HG02840 (cell line): ENCODE results near the gene SORBS1.

Experiments used
- ATAC-seq: cut with Tn5 transposase; IDR thresholded peaks from one replicate; pipeline ENCODE4 v1.9.1; 2021; ENCODE audit warnings: mild to moderate bottlenecking, moderate library complexity, moderate number of reproducible peaks; ENCODE audit not compliant: unreplicated experiment, low FRiP score

SORBS1 gene

DNA sequence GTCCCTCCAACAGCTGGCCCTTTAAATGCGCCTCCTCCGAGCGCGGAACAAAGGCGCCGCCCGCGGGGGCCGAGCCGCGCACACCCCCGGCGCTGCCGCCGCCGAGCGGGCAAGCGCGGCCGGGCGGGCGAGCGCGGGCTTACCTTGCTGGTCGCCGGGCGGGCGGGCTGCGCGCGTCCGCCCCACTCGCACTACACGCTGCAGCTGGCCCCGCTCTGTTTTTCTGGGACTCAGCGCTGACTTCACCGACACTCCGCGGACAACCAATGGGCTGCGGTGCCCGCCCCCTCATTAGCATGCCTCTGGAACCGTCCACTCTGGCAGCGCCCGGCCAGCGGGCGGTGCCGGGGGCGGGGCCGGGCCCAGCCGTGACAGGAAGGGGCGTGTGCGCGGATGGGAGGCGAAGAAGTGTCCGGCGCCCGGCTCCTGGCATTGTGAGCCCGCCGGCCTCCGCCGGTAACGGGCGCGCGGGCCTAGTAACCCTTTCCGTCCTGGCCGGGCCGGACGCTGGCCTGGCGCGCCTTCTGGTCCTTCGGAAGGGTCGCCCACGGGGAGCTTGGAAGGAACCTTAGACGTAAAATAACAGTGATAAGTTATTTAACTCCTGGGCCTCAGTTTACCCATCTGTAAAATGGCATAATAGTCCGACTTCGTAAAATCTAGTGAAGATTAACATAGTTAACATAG, at the start of gene SORBS1:
Gene SORBS1 (minus strand): TSS at position 195 of the 687 bp plus-strand sequence. CDS start 120,236 bp downstream, outside the sequence.
- ATAC-seq, result peak; percentile 99

DNA sequence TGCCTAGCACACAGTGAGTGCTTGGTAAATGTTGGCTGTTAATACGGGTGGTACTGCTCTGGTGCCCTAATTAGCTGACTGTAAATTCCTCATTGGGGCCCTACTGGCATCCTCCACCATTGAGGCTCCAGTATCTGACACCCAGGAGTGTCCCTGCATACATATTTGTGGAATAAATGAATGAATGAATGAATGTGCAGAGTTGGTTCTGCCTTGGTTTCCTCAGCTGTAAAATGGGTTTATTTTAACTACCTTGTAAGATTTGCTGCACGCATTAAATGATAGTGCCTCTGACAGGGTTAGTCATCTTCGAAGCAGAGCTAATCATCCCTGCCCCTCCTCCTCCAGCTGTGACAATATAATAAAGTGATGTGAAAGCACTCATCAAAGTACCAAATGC, 49.6 kb upstream of the SORBS1 start:
- no peak for ATAC-seq

DNA sequence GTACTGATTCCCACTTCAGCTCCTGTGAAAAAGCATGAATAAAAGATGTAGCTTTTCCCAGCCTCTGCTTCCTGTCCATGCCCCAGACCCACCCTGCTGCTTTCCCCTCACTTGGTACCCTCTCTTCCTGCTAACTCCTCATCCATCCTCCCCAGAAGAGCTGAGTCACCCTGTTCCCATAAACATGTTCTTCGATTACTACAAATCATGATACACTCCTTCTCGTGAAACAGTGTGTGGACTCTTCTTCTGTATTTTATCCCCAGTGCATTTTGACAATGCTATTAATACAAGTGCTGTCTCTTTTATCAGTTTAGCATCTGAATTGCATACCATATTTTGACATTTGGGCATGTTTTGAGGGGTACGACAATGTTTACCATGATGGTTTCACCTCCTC, 45.8 kb upstream of the SORBS1 start:
- ATAC-seq, result no peak

DNA sequence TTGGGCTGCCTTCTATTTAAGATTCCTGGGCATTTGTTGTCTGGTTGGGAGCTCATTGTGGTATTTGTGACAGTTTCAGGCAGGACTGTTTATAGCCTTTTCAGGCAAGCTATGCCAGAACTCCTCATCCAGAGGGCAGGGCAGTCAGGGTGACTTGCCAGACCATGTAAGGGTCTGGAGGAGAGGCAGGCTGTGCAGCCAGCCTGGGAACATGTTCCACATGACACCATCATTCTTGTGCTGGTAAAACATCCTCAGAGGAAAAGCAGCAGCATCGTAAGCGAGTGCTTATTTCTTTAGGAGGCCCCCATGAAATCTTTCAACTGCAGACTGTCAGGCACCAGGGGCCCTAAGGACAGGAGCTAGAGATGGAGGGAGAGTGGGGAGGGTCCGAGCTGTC, 44.0 kb upstream of the SORBS1 start:
- ATAC-seq, result no peak

DNA sequence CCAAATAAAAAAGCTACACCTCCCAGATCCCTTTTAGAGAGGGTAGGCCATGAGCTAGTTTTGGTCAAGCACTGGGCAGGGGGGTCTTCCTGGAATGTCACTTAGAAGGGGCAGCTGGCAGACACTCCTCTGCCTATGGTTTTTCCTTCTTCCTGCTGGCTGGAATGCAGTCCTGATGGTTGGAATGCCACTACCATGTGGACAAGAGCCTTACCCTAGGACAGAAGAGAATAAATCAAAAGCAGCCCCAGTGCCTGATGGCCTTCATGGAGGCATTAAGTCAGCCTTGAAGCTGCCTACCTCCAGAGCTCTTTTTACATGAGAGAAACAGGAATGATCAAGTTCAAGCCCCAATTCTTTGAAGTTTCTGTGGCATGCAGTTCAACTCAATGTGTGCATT, 43.5 kb upstream of the SORBS1 start:
- no peak for ATAC-seq

DNA sequence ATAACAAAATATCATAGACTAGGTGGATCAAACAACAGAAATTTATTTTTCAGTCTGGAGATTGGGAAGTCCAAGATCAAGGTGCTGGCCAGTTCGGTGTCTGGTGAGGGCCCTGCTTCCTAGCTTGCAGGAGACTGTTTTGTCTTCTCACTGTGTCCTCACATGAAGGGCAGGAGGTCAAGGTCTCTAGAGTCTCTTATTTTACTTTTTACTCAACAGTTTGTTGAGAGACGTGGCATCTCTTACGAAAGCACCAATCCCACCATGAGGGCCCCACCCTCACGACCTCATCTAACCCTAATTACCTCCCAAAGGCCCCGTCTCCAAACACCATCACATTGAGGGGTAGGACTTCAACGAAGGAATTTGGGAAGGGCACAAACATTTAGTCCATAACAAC, 41.2 kb upstream of the SORBS1 start:
- no peak for ATAC-seq

DNA sequence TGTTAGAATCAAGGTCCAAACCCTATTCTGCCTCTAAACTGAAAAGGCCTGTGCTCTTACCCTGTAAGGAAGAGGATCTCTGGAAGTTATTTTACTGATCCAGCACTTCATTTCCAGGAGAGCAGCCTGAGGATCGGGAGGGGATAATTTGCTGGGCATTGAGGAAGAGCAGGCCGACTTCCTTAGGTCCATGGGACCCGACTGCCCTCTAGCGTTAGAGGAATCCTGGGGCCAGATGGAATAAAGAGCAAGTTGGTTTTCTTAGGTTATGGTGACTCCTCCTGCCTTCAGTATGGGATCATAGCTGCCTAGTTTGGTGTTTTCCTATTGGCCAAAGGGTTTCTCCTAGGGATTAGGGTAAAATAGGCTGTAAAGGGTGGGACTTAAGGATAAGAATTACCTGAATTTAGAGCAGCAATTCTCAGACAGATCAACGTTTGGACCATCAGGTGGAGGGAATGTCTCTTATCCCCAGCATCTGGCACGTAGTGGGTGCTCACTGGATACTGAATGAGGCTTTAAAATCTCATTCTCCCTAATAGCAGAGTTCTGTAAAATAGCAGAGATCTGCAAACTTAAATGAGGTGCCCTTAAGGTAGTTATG, 40.0 kb upstream of the SORBS1 start:
- no peak for ATAC-seq

DNA sequence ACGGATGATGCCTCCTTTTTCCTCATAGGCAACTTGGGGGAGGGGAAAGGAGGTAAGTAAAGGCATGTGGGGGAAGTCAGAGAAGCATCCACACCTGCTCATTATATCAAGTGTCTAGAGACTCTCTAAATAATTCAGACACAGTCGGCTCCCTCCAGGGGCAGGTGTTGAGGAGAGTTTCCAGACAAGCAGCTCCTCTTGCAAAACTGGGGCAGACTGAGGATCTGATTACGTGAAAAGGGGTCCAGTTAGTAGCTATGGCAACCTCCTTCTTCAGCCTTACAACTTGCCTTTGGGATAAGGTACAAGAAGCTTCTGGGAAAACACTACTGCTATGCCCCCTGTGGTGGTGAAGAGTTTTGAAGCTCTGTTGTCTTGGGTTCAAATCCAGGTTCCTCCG, 39.0 kb upstream of the SORBS1 start:
- no peak for ATAC-seq

DNA sequence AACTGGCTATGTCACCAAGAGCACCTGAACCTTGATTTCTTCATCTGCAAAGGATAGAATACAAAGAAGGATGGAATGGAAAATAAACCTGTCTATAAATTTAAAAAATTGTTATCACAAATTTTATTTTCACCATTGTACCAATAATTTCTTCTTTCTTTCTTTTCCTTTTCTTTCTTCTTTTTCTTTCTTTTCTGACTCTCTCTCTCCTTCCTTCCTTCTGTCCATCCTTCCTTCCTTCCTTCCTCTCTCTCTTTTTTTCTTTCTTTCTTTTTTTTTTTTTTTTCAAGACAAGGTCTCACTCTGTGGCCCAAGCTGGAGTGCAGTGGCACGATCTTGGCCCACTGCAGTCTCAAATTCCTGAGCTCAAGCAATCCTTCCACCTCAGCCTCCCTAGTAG, 36.6 kb upstream of the SORBS1 start:
- no peak for ATAC-seq

DNA sequence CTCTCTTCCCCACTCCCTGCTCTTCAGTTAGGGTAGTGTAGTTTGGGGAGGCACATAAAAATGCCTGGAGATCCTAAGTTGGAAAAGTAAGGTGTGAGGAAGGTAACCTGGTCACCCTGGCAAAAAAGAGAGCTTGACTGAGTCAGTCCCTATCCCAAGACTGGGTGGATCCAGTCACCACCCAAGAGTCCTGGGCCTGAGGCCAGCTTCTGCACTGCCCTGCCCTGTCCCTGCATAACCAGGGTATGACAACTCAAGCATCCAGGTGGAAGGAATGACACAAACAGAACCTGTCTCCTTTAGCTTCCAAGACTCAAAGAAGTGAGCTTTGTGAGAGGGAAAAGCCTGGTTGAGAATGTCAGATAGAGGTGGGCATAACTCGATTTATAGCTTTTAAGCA, 26.9 kb upstream of the SORBS1 start:
- no peak for ATAC-seq

DNA sequence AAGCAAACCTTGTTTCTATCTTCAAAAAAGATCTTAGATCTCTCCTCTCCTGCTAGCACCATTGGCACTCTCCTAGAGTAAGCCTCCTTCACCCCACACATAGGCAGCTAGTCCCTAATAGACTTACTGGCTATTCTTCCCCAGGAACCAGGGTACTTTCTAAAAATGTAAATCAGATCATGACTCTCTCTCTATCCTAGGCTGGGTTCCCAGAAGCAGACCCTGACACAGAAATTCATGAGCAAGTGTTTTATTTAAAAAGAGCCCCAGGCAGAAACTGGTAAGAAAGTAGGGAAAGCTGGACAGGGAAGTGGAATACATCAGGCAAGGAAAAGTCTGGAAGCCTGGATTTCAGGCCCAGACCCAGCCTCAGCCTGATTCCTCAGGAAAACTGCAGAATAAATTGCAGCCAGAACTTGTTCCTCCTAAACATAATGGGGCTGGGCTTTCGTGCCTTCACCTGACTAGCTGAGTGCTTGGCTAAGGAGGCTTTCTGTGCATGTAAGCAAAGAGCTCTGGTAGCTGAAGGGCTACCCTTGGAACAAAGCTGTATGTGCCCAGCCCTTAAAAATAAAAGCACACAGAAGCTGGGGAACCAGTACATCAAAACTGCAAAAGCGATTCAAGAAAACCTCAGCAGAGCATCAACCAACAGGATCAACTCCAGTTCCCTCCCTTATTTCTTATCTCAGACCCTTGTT, 18.8 kb upstream of the SORBS1 start:
- no peak for ATAC-seq

DNA sequence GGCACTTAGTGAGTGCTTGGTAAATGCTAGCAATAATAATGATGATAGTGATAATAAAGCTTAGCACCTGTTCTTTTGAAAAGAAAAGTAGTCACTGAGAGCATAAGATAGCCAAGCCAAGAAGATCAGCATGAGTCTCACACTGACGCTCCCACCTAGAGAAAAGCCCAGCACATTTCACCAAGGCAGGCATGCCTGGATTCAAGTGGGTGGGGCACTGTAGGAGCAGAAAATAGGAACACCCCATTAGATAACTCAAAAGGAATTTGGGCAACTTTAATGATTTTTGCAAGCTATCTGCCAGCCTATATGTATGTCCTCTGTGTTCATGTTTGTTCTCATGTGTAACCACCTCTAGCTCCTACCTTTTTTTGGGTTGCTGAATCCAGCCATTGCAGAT, 18.1 kb upstream of the SORBS1 start:
- no peak for ATAC-seq

DNA sequence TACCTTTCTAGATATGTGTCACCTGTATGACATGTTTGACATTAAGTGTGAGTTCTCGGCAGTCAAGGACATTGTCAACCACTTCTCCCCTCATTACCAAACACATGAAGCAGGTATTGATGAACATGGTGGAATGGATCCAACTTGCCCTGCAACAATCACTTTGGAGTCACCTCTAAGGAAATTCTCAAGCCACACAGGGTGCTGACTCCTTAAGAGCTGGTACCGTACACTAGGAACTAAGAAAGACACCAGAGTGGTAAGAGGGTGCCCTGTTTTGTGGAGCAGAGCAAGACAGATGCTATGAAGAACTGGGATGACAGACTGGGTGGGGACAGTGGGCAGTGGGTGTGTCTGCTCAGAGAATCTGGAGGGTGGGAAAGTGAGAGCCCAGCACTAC, 17.4 kb upstream of the SORBS1 start:
- no peak for ATAC-seq

DNA sequence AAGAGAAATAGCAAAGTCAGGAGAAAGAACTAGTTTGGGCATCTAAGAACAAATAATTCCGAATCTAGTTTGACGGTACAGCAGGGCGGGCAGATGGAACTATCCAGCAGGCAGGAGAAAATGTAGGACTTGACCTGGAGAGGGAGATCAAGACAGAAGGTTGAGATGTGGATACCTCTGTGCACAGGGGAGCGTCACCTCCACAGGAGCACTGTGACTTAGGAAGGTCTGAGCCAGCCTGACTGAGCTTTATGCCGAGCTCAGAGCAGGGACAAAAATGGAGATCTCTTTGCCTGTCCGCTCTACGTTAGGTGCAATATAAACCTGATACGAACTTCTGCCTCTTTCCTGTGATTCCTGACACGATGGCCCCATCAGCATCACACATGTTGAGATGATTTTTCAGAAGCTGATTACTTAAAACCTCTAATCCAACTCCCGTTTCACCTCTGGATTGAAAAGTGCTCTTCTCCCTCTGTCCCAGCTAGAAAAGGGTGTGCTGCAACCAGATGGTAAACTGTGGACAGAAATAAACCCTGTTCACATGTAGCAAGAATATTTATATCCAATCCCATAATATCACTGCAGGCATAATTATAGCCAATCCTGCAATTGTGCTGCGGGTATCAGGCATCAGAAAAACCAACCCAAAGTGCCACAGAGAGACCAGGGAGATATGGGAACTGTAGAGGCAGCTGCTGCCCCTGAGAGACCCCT, 13.6 kb upstream of the SORBS1 start:
- ATAC-seq, result no peak

DNA sequence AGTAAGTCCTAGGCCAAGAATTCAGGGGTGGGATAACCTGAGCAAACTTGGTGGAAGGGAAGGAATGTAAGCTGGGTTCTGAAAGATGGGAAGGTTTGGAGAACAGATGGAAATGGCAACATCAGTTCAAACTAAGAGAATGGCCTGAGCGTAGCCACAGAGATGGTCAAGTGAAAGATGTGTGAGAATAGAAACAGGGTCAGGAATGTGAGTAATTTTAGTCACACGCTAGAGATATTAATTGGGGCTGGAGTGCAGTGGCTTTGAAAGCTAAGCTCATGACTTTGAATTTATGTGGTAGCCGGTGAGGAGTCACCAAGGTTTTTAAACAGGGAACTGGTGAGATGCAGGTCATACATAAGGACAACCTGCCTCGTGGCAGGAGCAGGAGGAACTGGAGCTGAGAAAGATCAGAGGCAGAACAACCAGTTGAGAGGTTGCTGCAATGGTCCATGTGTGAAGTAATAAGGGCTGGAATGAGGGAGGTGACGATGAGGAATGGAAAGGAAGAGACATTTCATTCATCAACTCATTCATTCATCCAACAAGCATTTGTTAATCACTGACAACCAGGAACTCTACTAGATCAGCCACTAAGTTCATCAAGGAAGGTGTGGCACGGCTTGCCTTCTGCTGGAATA, 12.9 kb upstream of the SORBS1 start:
- no peak for ATAC-seq

DNA sequence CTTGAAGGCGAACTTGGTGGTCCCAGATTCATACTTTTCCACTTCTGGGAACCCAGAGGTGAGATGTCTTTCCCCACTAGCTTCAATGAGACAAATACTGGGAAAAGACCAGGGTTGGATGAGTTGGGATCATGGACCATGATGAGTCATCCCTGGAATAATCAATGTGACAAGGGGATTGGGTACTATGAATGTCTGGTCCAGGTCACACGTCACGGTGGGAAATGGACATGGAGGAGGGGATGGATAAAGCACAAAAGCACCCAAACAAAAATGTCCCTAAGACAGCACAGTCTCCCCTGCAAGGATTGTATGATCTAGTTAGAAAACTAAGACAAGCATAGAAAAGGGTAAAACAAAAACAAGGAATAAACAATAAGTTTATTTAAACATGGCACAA, 12.4 kb upstream of the SORBS1 start:
- ATAC-seq, result no peak

DNA sequence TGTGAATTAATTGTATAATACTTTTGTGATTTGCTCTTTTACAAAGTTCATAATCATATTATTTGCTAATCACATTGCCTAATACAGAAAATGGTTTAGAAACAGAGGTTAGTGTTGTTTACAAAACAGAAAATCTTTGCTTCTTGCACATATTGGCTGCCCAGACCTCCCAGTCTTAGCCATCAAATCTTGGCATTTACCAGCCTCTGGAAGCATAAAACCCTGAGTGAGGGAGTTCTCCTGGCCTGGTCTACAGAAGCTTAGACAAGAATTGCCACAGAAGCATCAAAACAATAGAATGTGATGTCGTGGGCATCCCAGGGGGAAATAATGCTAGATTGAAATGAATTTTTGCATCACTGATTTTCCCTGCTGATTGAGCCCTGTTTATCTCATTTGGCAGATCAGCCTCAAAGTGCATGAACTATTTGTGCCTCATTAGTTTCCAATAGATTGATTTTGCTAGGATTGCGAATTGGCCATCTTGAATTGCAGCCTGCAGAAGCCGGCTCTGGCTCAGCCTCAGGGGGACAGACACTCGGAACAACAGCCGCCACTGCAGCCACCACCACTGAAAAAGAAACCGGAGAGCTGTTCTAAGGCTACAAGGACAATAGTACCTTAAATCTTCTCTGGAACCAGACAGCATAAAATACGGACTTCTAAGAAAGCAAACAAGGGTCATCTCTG, 11.1 kb upstream of the SORBS1 start:
- no peak for ATAC-seq

DNA sequence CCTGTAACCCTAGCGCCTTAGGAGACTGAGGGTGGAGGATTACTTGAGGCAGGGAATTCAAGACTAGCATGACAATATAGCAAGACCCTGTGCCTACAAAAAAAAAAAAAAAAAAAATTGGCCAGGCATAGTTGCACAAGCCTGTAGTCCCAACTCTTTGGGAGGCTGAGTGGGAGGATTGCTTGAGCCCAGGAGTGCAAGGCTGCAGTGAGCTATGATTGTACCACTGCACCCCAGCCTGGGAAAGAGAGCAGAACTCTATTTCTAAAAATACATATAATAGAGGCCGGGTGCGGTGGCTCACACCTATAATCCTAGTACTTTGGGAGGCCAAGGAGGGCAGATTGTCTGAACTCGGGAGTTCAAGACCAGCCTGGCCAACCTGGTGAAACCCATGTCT, 10.2 kb upstream of the SORBS1 start:
- no peak for ATAC-seq

DNA sequence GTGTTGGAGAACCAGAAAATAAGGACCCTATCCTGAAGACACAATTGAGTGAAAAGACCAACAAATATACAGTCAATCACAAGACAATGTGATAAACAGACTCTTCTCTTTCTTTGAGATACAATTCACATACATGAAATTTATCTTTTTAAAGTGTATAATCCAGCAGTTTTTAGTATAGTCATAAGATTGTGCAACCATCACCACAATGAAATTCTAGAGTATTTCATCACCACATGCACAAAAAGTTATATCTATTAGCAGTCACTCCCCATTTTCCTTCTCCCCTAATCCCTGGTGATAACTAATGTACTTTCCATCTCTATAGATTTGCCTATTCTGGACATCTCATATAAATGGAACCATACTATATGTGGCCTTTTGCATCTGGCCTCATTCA, 8.2 kb upstream of the SORBS1 start:
- ATAC-seq, result no peak

DNA sequence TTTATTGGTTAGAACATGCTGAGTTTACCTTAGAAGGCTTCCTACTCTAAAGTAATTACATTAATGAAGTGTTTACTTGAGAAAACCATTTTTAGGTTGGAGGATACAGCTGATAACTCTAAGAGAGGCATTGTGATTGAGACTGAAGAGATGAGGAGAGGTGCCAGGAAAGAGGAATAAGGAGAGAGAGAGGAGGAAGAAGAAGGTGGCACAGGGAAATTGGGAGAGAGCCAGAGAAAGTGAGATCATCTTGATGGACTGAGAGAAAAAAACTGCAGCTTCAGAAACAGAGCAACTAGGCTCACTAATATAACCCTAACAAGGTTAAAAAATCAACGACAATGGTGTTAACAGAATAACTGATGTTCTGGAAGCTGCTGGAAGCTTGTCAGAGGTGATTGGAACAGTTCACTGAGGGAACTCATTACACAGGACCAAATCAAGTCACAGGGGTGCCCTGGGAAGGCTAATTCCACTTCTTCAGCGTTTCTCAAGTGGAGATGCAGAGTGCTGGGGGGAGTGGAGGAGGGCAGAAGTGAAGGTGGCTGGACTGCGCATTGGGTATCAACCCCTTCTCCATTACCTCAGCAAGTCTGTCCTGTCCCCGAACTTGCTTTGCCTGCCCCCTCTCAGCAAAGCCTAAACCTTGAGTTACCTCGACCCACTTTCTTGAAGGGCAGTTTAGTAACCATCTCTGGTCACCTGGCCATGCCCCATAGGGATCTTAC, 6.9 kb upstream of the SORBS1 start:
- no peak for ATAC-seq
